Neural cell (in vitro differentiated cells): ENCODE measurements around the gene POLD1. TPM values are rescaled to one million over a fixed set of nuclear protein-coding genes. Genes with fewer than 3 reads are reported as not detected.

ENCODE experiments used
- H2AFZ ChIP-seq: fragments of 200-600, 300-800 bp; sonication (generic), shearing (Covaris generic); 2 replicates; pipeline ENCODE4 v1.6.0; 2014; ENCODE audit warnings: low read depth, mild to moderate bottlenecking, antibody characterized with exemption, low read length, moderate library complexity
- H3F3A ChIP-seq: fragments of 200-600 bp; shearing (Covaris generic); 2 replicates; pipeline ENCODE4 v1.6.1; 2016; ENCODE audit warnings: mild to moderate bottlenecking, moderate library complexity, mixed read lengths, antibody characterized with exemption, low read length; ENCODE audit not compliant: insufficient read depth, poor library complexity, severe bottlenecking
- H3K27ac ChIP-seq: fragments of 200-600, 300-800 bp; sonication (generic), shearing (Covaris generic); 2 replicates; pipeline ENCODE4 v1.5.1; 2014; ENCODE audit warnings: mild to moderate bottlenecking, low read length, moderate library complexity
- H3K27me3 ChIP-seq: fragments of 300-800, 200-600 bp; sonication (generic), shearing (Covaris generic); 2 replicates; pipeline ENCODE4 v1.6.0; 2014; ENCODE audit warnings: mild to moderate bottlenecking, low read depth, low read length, moderate library complexity; ENCODE audit not compliant: insufficient read depth
- H3K36me3 ChIP-seq: fragments of 300-800, 200-600 bp; sonication (generic), shearing (Covaris generic); 2 replicates; pipeline ENCODE4 v1.5.1; 2014; ENCODE audit warnings: mild to moderate bottlenecking, antibody characterized with exemption, low read length, moderate library complexity; ENCODE audit not compliant: insufficient read depth
- H3K4me2 ChIP-seq: fragments of 300-800, 200-600 bp; sonication (generic), shearing (Covaris generic); 2 replicates; pipeline ENCODE4 v1.6.0; 2014; ENCODE audit warnings: mild to moderate bottlenecking, low read length
- H3K4me3 ChIP-seq: fragments of 300-800, 200-600 bp; sonication (generic), shearing (Covaris generic); 2 replicates; pipeline ENCODE4 v1.5.1; 2014; ENCODE audit warnings: mild to moderate bottlenecking, low read length, moderate library complexity
- H3K79me2 ChIP-seq: fragments of 200-600 bp; shearing (Covaris generic); replicated peaks from 2 replicates; pipeline ENCODE4 v1.6.0; 2014; ENCODE audit warnings: mild to moderate bottlenecking, low read length, moderate library complexity; ENCODE audit not compliant: insufficient read depth
- H3K9ac ChIP-seq: fragments of 300-800, 200-600 bp; sonication (generic), shearing (Covaris generic); 2 replicates; pipeline ENCODE4 v1.6.1; 2016; ENCODE audit warnings: mild to moderate bottlenecking, low read length, mixed read lengths
- H3K9me2 ChIP-seq: fragments of 200-600 bp; shearing (Covaris generic); 2 replicates; pipeline ENCODE4 v1.6.1; 2016; ENCODE audit warnings: mild to moderate bottlenecking, low read length, mixed read lengths; ENCODE audit not compliant: insufficient read depth
- H3K9me3 ChIP-seq: fragments of 200-600, 300-800 bp; sonication (generic), shearing (Covaris generic); 2 replicates; pipeline ENCODE4 v1.6.1; 2016; ENCODE audit warnings: mild to moderate bottlenecking, mixed run types, low read length, moderate library complexity, mixed read lengths
- H4K20me1 ChIP-seq: fragments of 200-600 bp; shearing (Covaris generic); 2 replicates; pipeline ENCODE4 v1.6.1; 2016; ENCODE audit warnings: mild to moderate bottlenecking, mixed run types; ENCODE audit not compliant: insufficient read depth
- EP300 ChIP-seq: fragments of 450-650 bp; conservative IDR thresholded peaks from 2 replicates; pipeline ENCODE4 v1.6.1; 2014; ENCODE audit warnings: antibody characterized with exemption, mild to moderate bottlenecking, moderate library complexity; ENCODE audit not compliant: poor library complexity, severe bottlenecking
- EZH2 ChIP-seq: fragments of 200-600, 300-800 bp; shearing (Covaris generic), sonication (generic); IDR thresholded peaks from 2 replicates; pipeline ENCODE4 v1.6.1; 2014; ENCODE audit warnings: antibody characterized with exemption, low read length, borderline replicate concordance, mild to moderate bottlenecking; ENCODE audit not compliant: insufficient read depth, poor library complexity, severe bottlenecking
- MXI1 ChIP-seq: fragments of 450-650 bp; conservative IDR thresholded peaks from 2 replicates; pipeline ENCODE4 v1.6.1; 2014; ENCODE audit warnings: antibody characterized with exemption, mild to moderate bottlenecking; ENCODE audit not compliant: poor library complexity, severe bottlenecking
- POLR2AphosphoS5 ChIP-seq: IDR thresholded peaks from 2 replicates; pipeline ENCODE4 v1.6.1; 2012
- RAD21 ChIP-seq: fragments of 450-650 bp; conservative IDR thresholded peaks from 2 replicates; pipeline ENCODE4 v1.6.1; 2014; ENCODE audit warnings: antibody characterized with exemption, mild to moderate bottlenecking, moderate library complexity
- SMC3 ChIP-seq: fragments of 450-650 bp; conservative IDR thresholded peaks from 2 replicates; pipeline ENCODE4 v1.6.1; 2014; ENCODE audit warnings: antibody characterized with exemption, mild to moderate bottlenecking, moderate library complexity; ENCODE audit not compliant: poor library complexity
- TAF1 ChIP-seq: IDR thresholded peaks from 2 replicates; pipeline ENCODE4 v1.6.1; 2012; ENCODE audit warnings: low read depth
- polyA plus RNA-seq: library from polyadenylated mRNA; depleted of rRNA; stranded (reverse); fragments of >200 nt; gene quantifications from 2 replicates; pipeline ENCODE4 v1.2.3, GENCODE V29; 2014
- TF ChIP-seq, protein P1 (sequence below): fragments of 450-650 bp; IDR thresholded peaks from 2 replicates; pipeline ENCODE4 v1.5.1; 2014; ENCODE audit warnings: antibody characterized with exemption, mild to moderate bottlenecking, moderate library complexity; ENCODE audit not compliant: poor library complexity, severe bottlenecking
- TF ChIP-seq, protein P2 (sequence below): IDR thresholded peaks from 2 replicates; pipeline ENCODE4 v1.6.1; 2012; ENCODE audit warnings: borderline replicate concordance

POLD1 gene
- polyA plus RNA-seq, 1 donor from 2014 or later = 13.1 TPM

DNA sequence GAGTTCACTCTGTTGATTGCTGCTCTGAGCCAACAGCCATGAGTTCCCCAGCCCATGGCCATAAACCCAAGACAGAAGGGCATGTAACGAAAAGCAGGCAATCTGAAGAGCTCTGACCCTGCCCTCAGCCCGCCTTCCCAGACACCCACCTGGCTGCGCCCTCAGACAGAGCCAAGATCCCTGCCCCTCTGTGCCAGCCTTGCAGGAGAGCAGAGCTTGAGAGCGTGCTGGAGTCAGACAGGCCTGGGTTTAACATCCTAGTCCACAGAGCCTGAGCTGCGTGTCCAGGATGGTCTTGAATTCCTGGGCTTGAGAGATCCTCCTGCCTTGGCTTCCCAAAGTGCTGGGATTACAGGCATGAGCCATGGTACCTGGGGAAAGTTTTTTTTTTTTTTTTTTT lies 73.2 kb downstream of the POLD1 start:
- no peak overlapping the region for H2AFZ ChIP-seq
- H3K79me2 ChIP-seq = no peaks in the 10 kb centered on the region
- H4K20me1 ChIP-seq = no peaks in the 10 kb centered on the region
- no peaks in the 10 kb centered on the region for H3K9me2 ChIP-seq
- H3K27ac ChIP-seq = no peak overlapping the region
- no peaks in the 10 kb centered on the region for H3K27me3 ChIP-seq
- H3K36me3 ChIP-seq = no peaks in the 10 kb centered on the region
- H3K9ac ChIP-seq = no peak overlapping the region
- H3K4me2 ChIP-seq = no peak overlapping the region
- H3F3A ChIP-seq = no peaks in the 10 kb centered on the region
- TF ChIP-seq POLR2AphosphoS5 = no peak
- no peak for TF ChIP-seq TAF1
- no peak for TF ChIP-seq RAD21
- TF ChIP-seq EZH2 = no peak
- TF ChIP-seq MXI1 = no peak
- TF ChIP-seq, protein P1, sequence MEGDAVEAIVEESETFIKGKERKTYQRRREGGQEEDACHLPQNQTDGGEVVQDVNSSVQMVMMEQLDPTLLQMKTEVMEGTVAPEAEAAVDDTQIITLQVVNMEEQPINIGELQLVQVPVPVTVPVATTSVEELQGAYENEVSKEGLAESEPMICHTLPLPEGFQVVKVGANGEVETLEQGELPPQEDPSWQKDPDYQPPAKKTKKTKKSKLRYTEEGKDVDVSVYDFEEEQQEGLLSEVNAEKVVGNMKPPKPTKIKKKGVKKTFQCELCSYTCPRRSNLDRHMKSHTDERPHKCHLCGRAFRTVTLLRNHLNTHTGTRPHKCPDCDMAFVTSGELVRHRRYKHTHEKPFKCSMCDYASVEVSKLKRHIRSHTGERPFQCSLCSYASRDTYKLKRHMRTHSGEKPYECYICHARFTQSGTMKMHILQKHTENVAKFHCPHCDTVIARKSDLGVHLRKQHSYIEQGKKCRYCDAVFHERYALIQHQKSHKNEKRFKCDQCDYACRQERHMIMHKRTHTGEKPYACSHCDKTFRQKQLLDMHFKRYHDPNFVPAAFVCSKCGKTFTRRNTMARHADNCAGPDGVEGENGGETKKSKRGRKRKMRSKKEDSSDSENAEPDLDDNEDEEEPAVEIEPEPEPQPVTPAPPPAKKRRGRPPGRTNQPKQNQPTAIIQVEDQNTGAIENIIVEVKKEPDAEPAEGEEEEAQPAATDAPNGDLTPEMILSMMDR = no peak
- TF ChIP-seq EP300 = no peak
- TF ChIP-seq, protein P2, sequence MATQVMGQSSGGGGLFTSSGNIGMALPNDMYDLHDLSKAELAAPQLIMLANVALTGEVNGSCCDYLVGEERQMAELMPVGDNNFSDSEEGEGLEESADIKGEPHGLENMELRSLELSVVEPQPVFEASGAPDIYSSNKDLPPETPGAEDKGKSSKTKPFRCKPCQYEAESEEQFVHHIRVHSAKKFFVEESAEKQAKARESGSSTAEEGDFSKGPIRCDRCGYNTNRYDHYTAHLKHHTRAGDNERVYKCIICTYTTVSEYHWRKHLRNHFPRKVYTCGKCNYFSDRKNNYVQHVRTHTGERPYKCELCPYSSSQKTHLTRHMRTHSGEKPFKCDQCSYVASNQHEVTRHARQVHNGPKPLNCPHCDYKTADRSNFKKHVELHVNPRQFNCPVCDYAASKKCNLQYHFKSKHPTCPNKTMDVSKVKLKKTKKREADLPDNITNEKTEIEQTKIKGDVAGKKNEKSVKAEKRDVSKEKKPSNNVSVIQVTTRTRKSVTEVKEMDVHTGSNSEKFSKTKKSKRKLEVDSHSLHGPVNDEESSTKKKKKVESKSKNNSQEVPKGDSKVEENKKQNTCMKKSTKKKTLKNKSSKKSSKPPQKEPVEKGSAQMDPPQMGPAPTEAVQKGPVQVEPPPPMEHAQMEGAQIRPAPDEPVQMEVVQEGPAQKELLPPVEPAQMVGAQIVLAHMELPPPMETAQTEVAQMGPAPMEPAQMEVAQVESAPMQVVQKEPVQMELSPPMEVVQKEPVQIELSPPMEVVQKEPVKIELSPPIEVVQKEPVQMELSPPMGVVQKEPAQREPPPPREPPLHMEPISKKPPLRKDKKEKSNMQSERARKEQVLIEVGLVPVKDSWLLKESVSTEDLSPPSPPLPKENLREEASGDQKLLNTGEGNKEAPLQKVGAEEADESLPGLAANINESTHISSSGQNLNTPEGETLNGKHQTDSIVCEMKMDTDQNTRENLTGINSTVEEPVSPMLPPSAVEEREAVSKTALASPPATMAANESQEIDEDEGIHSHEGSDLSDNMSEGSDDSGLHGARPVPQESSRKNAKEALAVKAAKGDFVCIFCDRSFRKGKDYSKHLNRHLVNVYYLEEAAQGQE = no peak
- no peak for TF ChIP-seq SMC3
- no peak overlapping the region for H3K4me3 ChIP-seq
- no peaks in the 10 kb centered on the region for H3K9me3 ChIP-seq

DNA sequence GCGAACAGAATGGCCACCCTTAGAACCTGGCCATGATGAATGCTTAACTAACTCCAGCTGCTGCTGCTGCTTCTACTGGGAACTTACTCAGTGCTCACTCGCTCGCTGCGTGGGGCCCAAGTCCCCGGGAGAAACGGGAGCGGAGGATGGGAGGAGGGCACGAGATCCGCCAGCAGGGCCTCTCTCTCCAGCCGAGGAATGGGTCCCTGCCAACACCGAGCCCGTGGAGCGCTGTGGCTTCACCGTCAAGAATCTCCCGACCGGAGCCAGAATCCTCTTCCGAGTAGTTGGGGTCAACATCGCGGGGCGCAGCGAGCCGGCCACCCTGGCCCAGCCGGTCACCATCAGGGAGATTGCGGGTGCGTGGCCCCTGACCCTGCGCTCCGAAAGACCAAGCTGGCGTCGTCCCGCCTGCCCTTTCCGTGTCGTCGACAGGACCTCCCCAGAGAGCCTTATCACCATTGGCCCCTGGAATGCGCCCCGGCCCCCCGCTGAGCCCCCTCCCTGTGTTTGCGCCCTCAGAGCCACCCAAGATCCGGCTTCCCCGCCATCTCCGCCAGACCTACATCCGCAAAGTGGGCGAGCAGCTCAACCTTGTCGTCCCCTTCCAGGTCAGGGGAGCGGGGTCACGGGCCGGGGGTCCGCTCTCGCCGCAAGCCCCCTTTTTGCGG lies 74.4 kb downstream of the POLD1 start:
- Histone ChIP-seq H4K20me1 (no peaks in the 10 kb centered on the region), H3K9me2 (no peaks in the 10 kb centered on the region), H3K4me2 (no peak overlapping the region), H3K9ac (no peak overlapping the region), H3K36me3 (no peaks in the 10 kb centered on the region), H3K9me3 (no peaks in the 10 kb centered on the region), H3K79me2 (no peaks in the 10 kb centered on the region), H3K27ac (no peak overlapping the region), H2AFZ (no peak overlapping the region), H3F3A (no peaks in the 10 kb centered on the region), H3K4me3 (no peak overlapping the region), H3K27me3 (no peaks in the 10 kb centered on the region)
- TF ChIP-seq, protein P2 = no peak
- TF ChIP-seq EZH2 (no peak), SMC3 (no peak), POLR2AphosphoS5 (no peak), TAF1 (no peak), RAD21 (no peak)
- TF ChIP-seq, protein P1 = no peak
